K562 (cell line): Measurements from ENCODE around the gene NUP210. TPM values are rescaled to one million over a fixed set of nuclear protein-coding genes. Genes with fewer than 3 reads are reported as not detected.

Experiments used
- ATAC-seq: fragments of 200-7000 bp; cut with Tn5 transposase; 3 replicates; pipeline ENCODE4 v1.9.1; 2020; ENCODE audit warnings: moderate library complexity
- BruUV-seq: library from RNA; stranded (reverse); fragments of 400-500 nt; replicated peaks from 2 replicates; lab custom pipeline; 2021; lab: Mats Ljungman, UMichigan
- CTCF ChIA-PET: fragments of 300-600 bp; formaldehyde crosslinking; extraction: SDS; loops from one replicate; lab custom pipeline; 2021; ENCODE audit warnings: low intra/inter-chr PET ratio; lab: Yijun Ruan, JAX
- POLR2A ChIA-PET: fragments of 300-600, 350-650 bp; sonication (Branson Sonifier 250); formaldehyde crosslinking; extraction: SDS; loops from one replicate; lab custom pipeline; 2021; ENCODE audit warnings: antibody characterized with exemption, inconsistent platforms; lab: Yijun Ruan, JAX
- DNase-seq, 4 experiments: peaks; one replicate each; pipeline versions ENCODE4 v3.0.0 to v3.0.0-alpha.2; 2011 to 2018; ENCODE audit warnings: low spot score in 3 of 4, mixed read lengths in 3 of 4; ENCODE audit errors: extremely low read depth in 1 of 4
- FAIRE-seq: peaks from 2 replicates; lab custom pipeline; 2011; peaks lifted over from hg19 to GRCh38; lab: Jason Lieb, UNC
- H2AFZ ChIP-seq: 2 replicates; pipeline ENCODE4 v1.6.0; 2011; ENCODE audit warnings: low read depth, low read length, control low read depth, inconsistent platforms
- H3K27ac ChIP-seq: fragments of 200-600 bp; 3 replicates; pipeline ENCODE4 v1.8.0; 2011; ENCODE audit warnings: low read depth, mild to moderate bottlenecking, control low read depth, inconsistent platforms, low read length, moderate library complexity, mixed read lengths; ENCODE audit errors: extremely low read depth
- H3K27me3 ChIP-seq, 2 experiments: fragments of 300-600 bp in 1 of 2; 2 replicates in 1 of 2; 3 replicates in 1 of 2; pipeline versions ENCODE4 v1.6.0 to v1.8.0; 2011; ENCODE audit warnings: inconsistent platforms in 2 of 2, low read length in 2 of 2, mild to moderate bottlenecking in 1 of 2, mixed read lengths in 1 of 2, moderate library complexity in 1 of 2; ENCODE audit not compliant: control insufficient read depth in 2 of 2, insufficient read depth in 2 of 2
- H3K36me3 ChIP-seq: fragments of 300-600 bp; 3 replicates; pipeline ENCODE4 v1.8.0; 2011; ENCODE audit warnings: mild to moderate bottlenecking, low read length, inconsistent platforms; ENCODE audit not compliant: control insufficient read depth, insufficient read depth
- H3K4me1 ChIP-seq, 2 experiments: fragments of 200-600 bp in 1 of 2; replicated peaks in 1 of 2; 2 replicates in 1 of 2; 3 replicates in 1 of 2; pipeline versions ENCODE4 v1.5.1 to v1.8.0; 2011; ENCODE audit warnings: inconsistent platforms in 2 of 2, low read length in 2 of 2, mild to moderate bottlenecking in 1 of 2, mixed read lengths in 1 of 2, moderate library complexity in 1 of 2; ENCODE audit not compliant: control insufficient read depth in 2 of 2, insufficient read depth in 2 of 2
- H3K4me2 ChIP-seq: 2 replicates; pipeline ENCODE4 v1.6.1; 2011; ENCODE audit warnings: low read length, control low read depth, inconsistent platforms, mixed read lengths; ENCODE audit not compliant: insufficient read depth
- H3K4me3 ChIP-seq: fragments of 200-600 bp; sonication (generic), shearing (Covaris generic); 2 replicates; pipeline ENCODE4 v1.5.1; 2016; ENCODE audit warnings: control low read depth, inconsistent platforms
- H3K79me2 ChIP-seq: fragments of 200-600 bp; 3 replicates; pipeline ENCODE4 v1.8.0; 2011; ENCODE audit warnings: low read length, inconsistent platforms; ENCODE audit not compliant: control insufficient read depth, insufficient read depth
- H3K9ac ChIP-seq, 2 experiments: 2 replicates each; pipeline versions ENCODE4 v1.6.0 to v1.6.1; 2011; ENCODE audit warnings: low read depth in 2 of 2, low read length in 2 of 2, control low read depth in 1 of 2, inconsistent platforms in 1 of 2, mild to moderate bottlenecking in 1 of 2, mixed read lengths in 1 of 2; ENCODE audit not compliant: insufficient read depth in 1 of 2
- H3K9me1 ChIP-seq: one replicate; pipeline ENCODE4 v1.6.0; 2011; ENCODE audit warnings: inconsistent platforms, mild to moderate bottlenecking, low read length, moderate library complexity; ENCODE audit not compliant: control insufficient read depth, insufficient read depth
- H3K9me3 ChIP-seq: replicated peaks from 2 replicates; pipeline ENCODE4 v1.5.1; 2011; ENCODE audit warnings: low read depth, low read length, inconsistent platforms; ENCODE audit not compliant: control insufficient read depth, insufficient read depth
- H4K20me1 ChIP-seq: replicated peaks from 2 replicates; pipeline ENCODE4 v1.6.1; 2011; ENCODE audit warnings: low read length, inconsistent platforms, mixed read lengths; ENCODE audit not compliant: control insufficient read depth, insufficient read depth
- ATF3 ChIP-seq, 2 experiments: fragments of 450-650 bp in 1 of 2; sonication (generic) in 1 of 2; formaldehyde crosslinking in 1 of 2; IDR thresholded peaks in 1 of 2; conservative IDR thresholded peaks in 1 of 2; 2 replicates each; pipeline versions ENCODE4 v1.6.1 to v1.8.1; 2016 to 2023; ENCODE audit warnings: mild to moderate bottlenecking in 2 of 2, moderate library complexity in 2 of 2, inconsistent platforms in 1 of 2, missing genetic modification reagents in 1 of 2
- POLR2A ChIP-seq: fragments of 450-650 bp; conservative IDR thresholded peaks from 2 replicates; pipeline ENCODE4 v1.6.1; 2016
- POLR2AphosphoS5 ChIP-seq: IDR thresholded peaks from 2 replicates; pipeline ENCODE4 v1.6.1; 2011; ENCODE audit warnings: mild to moderate bottlenecking, low read depth, low read length, moderate library complexity; ENCODE audit not compliant: control insufficient read depth, insufficient read depth
- POLR2G ChIP-seq: fragments of 200-400 bp; formaldehyde crosslinking; IDR thresholded peaks from 2 replicates; pipeline ENCODE4 v1.6.1; 2017; ENCODE audit warnings: low read depth, mild to moderate bottlenecking, antibody characterized with exemption, low read length, moderate library complexity
- RBM39 ChIP-seq: fragments of 200-400 bp; formaldehyde crosslinking; optimal IDR thresholded peaks from 2 replicates; pipeline ENCODE3; 2018; ENCODE audit warnings: low read depth, low read length
- SREBF2 ChIP-seq: sonication (generic); formaldehyde crosslinking; IDR thresholded peaks from 2 replicates; pipeline ENCODE4 v1.4.0; 2020; ENCODE audit warnings: mild to moderate bottlenecking, missing genetic modification reagents
- WGBS: fragments of 100-300 bp; shearing (Covaris generic); methylation state at CpG from one replicate; pipeline ENCODE4 v1.1.6; 2016; ENCODE audit warnings: low coverage, mixed read lengths; ENCODE audit not compliant: insufficient coverage; ENCODE audit errors: missing lambda C conversion rate; 5-methylcytosine and 5-hydroxymethylcytosine counted together
- in situ Hi-C: fragments of 300-500 bp; cut with MboI; formaldehyde crosslinking; loops from 4 replicates; pipeline ENCODE4 v1.15.0; 2018; ENCODE audit warnings: inconsistent platforms, mixed read lengths
- intact Hi-C: fragments of 100-400 bp; cut with micrococcal nuclease; formaldehyde crosslinking; loops from 2 replicates; pipeline ENCODE4 v1.14.2; 2022
- polyA plus RNA-seq, 8 experiments: library from polyadenylated mRNA; depleted of rRNA in 4 of 8; stranded (reverse) in 5 of 8; unstranded in 3 of 8; fragments of >200 nt; fragmentation: Nextera tagmentation in 2 of 8; fragmentation: Illumina TruSeq in 1 of 8; extraction: Ambion mirVana in 2 of 8; extraction: Trizol in 1 of 8; gene quantifications; 2 replicates each; pipeline versions ENCODE4 v1.2.1 to v1.2.3, GENCODE V29; 2011 to 2014; ENCODE audit warnings: inconsistent platforms in 1 of 8, missing spikeins in 1 of 8
- total RNA-seq, 7 experiments: library from RNA; depleted of rRNA in 6 of 7; stranded (reverse); fragments of >200 nt in 6 of 7; fragmentation: Illumina TruSeq in 2 of 7; extraction: Trizol in 2 of 7; gene quantifications; 2 replicates each; pipeline versions ENCODE4 v1.2.1 to v1.2.3, GENCODE V29; 2011 to 2021; ENCODE audit warnings: low replicate concordance in 1 of 7
- TF ChIP-seq, protein P1 (sequence below), 3 experiments: fragments of 200-800 bp in 1 of 3; fragments of 250-450 bp in 1 of 3; fragments of 450-650 bp in 1 of 3; sonication (Bioruptor Pico) in 1 of 3; sonication (Bioruptor generic) in 1 of 3; formaldehyde crosslinking in 1 of 3; IDR thresholded peaks; 2 replicates each; pipeline versions ENCODE4 v1.6.1 to v1.8.0; 2016 to 2022; ENCODE audit warnings: mild to moderate bottlenecking in 2 of 3, missing genetic modification characterization in 2 of 3, missing compliant biosample characterization in 1 of 3, moderate library complexity in 1 of 3

Gene NUP210
- total and polyA plus RNA-seq, 9 of the 15 experiments (the other 6 are each of a cell fraction or from before 2014, with no cell fraction given), result 1.2 to 138 (median 44.0) TPM

DNA sequence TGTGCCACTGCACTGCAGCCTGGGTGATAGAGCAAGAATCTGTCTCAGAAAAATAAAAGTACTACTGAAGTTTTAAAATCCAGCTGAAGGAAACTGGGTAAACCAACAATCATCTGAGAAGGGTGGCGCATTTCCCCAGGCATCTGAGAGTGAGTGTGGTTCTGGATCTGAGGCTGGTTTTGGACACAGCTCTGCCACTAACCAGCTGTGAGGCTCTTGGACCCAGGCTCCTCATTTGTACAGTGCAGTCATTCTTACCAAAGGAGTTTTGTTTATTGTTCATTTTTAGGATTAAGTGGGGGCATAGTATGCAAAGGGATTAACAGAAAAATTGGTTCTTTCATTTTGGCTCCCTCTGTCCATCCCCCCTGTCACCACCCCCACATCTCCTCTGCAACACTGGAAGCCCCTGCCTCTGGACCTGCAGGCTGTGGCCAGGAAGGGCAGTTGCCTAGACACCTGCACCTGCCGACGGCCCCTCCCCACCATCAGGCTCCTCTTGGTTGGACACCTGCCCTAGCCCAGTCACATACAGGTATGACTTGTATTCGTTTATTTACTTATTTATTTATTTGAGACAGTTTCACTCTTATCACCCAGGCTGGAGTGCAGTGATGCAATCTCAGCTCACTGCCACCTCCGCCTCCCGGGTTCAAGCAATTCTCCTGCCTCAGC, 8.8 kb downstream of the NUP210 start:
- no peak for FAIRE-seq
- no TSS peak for BruUV-seq
- POLR2A ChIA-PET, result interaction anchor here (0.8 to 1.4 kb wide), 2 partner anchors 11 to 57 kb away, joined by 3 read pairs; no protein-coding TSS in a partner anchor
- H3K4me2 ChIP-seq, result no peak overlapping the region
- no peak for ATAC-seq
- intact Hi-C loops (no loop called here), in situ Hi-C loops (no loop called here)
- H3K27ac ChIP-seq, result no peak overlapping the region
- 91% methylated on average over 6 of the region's 6 CpGs for WGBS
- H2AFZ ChIP-seq, result no peak overlapping the region
- no peak overlapping the region for H3K9ac ChIP-seq
- H4K20me1 ChIP-seq, result peaks cover 12% of the 10 kb centered on the region; the same call in 1 of the 2 replicates
- CTCF ChIA-PET, result no interaction called here
- H3K79me2 ChIP-seq, result peaks cover 87% of the 10 kb centered on the region
- H3K4me3 ChIP-seq, result no peak overlapping the region
- peaks cover 10 to 34% of the 10 kb centered on the region in 2 experiments; a peak in 4 of 5 replicates for H3K4me1 ChIP-seq
- H3K27me3 ChIP-seq, result no peaks in the 10 kb centered on the region
- peaks cover 7% of the 10 kb centered on the region for H3K9me1 ChIP-seq
- H3K36me3 ChIP-seq, result peaks cover 56% of the 10 kb centered on the region
- DNase-seq, result no peak
- H3K9me3 ChIP-seq, result peaks cover 19% of the 10 kb centered on the region
- TF ChIP-seq POLR2AphosphoS5 (0 out of 2 replicates have a peak, but pooled peaks have one; percentile 27), POLR2A (peak; percentile 59), RBM39 (no peak), POLR2G (peak; percentile 61), ATF3 (IDR thresholded peaks at IDR 0.05) (peak; percentile 33), ATF3 (CRISPR knock-in tag; conservative IDR thresholded peaks at IDR 0.05) (no peak), SREBF2 (CRISPR knock-in tag) (no peak)
- TF ChIP-seq, protein P1, sequence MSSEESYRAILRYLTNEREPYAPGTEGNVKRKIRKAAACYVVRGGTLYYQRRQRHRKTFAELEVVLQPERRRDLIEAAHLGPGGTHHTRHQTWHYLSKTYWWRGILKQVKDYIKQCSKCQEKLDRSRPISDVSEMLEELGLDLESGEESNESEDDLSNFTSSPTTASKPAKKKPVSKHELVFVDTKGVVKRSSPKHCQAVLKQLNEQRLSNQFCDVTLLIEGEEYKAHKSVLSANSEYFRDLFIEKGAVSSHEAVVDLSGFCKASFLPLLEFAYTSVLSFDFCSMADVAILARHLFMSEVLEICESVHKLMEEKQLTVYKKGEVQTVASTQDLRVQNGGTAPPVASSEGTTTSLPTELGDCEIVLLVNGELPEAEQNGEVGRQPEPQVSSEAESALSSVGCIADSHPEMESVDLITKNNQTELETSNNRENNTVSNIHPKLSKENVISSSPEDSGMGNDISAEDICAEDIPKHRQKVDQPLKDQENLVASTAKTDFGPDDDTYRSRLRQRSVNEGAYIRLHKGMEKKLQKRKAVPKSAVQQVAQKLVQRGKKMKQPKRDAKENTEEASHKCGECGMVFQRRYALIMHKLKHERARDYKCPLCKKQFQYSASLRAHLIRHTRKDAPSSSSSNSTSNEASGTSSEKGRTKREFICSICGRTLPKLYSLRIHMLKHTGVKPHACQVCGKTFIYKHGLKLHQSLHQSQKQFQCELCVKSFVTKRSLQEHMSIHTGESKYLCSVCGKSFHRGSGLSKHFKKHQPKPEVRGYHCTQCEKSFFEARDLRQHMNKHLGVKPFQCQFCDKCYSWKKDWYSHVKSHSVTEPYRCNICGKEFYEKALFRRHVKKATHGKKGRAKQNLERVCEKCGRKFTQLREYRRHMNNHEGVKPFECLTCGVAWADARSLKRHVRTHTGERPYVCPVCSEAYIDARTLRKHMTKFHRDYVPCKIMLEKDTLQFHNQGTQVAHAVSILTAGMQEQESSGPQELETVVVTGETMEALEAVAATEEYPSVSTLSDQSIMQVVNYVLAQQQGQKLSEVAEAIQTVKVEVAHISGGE (CRISPR knock-in tag; IDR thresholded peaks at IDR 0.05), result no peak
